Vagina (tissue), 2 donors: Measurements from ENCODE around the gene MICB. TPM values are rescaled to one million over a fixed set of nuclear protein-coding genes. Genes with fewer than 3 reads are reported as not detected.

ENCODE experiments used
- DNase-seq, 2 donors: peaks; one replicate each; pipeline ENCODE4 v3.0.0-alpha.2; 2017; ENCODE audit errors: extremely low spot score in 2 of 2
- H3K27ac ChIP-seq: fragments of 200-600 bp; sonication (generic); one replicate; pipeline ENCODE4 v1.5.1; 2019
- H3K27me3 ChIP-seq: fragments of 200-600 bp; sonication (generic); one replicate; pipeline ENCODE4 v1.5.1; 2019
- H3K36me3 ChIP-seq, 2 donors: fragments of 200-600 bp; sonication (generic); one replicate each; pipeline ENCODE4 v1.5.1; 2017 to 2019
- H3K4me1 ChIP-seq: fragments of 200-600 bp; sonication (generic); one replicate; pipeline ENCODE4 v1.5.1; 2019
- H3K4me3 ChIP-seq, 2 donors: fragments of 200-600 bp; sonication (generic); 1 replicate in 1 of 2; 2 replicates in 1 of 2; pipeline ENCODE4 v1.5.1; 2016 to 2019
- H3K9me3 ChIP-seq: fragments of 200-600 bp; sonication (generic); one replicate; pipeline ENCODE4 v1.5.1; 2019
- POLR2A ChIP-seq, 2 donors: fragments of 450-650 bp; IDR thresholded peaks; one replicate each; pipeline ENCODE4 v1.6.1; 2017; ENCODE audit warnings: antibody characterized with exemption in 2 of 2, mild to moderate bottlenecking in 2 of 2, moderate library complexity in 2 of 2
- POLR2AphosphoS5 ChIP-seq, 2 donors: sonication (generic); formaldehyde crosslinking; IDR thresholded peaks; one replicate each; pipeline ENCODE4 v1.9.0; 2017; ENCODE audit warnings: antibody characterized with exemption in 2 of 2, mild to moderate bottlenecking in 2 of 2, low read depth in 1 of 2; ENCODE audit not compliant: insufficient read depth in 1 of 2
- intact Hi-C: fragments of 100-400 bp; cut with DNase I; formaldehyde crosslinking; loops from one replicate; pipeline ENCODE4 v1.15.1; 2023
- total RNA-seq: library from RNA; depleted of rRNA; stranded (reverse); fragments of >200 nt; gene quantifications from one replicate; pipeline ENCODE4 v1.2.3, GENCODE V29; 2016
- TF ChIP-seq, protein P1 (sequence below), 3 experiments: fragments of 450-650 bp in 2 of 3; fragments of 200-600 bp in 1 of 3; sonication (generic) in 1 of 3; IDR thresholded peaks; one replicate each; pipeline ENCODE4 v1.5.1; 2017 to 2019; ENCODE audit warnings: antibody characterized with exemption in 3 of 3, mild to moderate bottlenecking in 2 of 3, moderate library complexity in 2 of 3

Gene MICB
- total RNA-seq, 1 donor from 2014 or later = 3.2 TPM

DNA sequence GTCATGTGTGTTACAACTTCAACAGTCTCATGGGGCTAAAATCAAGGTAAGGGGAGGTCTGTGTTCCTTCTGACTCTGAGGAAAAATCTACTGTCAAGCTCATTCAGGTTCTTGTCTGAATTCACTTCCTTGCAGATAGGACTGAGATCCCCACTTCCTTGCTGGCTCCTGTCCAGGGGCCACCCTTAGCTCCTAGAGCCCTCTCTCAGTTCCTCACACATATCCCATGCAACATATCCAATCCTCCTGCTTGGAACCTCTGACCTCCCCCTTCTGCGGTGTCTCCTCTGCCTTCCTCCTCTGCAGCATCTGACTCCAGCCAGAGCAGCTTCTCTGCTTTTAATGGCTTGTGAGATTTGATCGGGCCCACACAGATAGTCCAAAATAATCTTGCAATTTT, 27.1 kb upstream of the MICB start:
- peak in 1 of 2 donors; percentile 20 for DNase-seq
- H3K36me3 ChIP-seq = no peaks in the 10 kb centered on the region
- H3K4me1 ChIP-seq = peaks cover 6% of the 10 kb centered on the region
- no peak overlapping the region for H3K27ac ChIP-seq
- H3K4me3 ChIP-seq = no peak overlapping the region
- intact Hi-C loops = no loop called here
- no peaks in the 10 kb centered on the region for H3K9me3 ChIP-seq
- TF ChIP-seq POLR2A (IDR thresholded peaks at IDR 0.05) = no peak
- no peaks in the 10 kb centered on the region for H3K27me3 ChIP-seq

DNA sequence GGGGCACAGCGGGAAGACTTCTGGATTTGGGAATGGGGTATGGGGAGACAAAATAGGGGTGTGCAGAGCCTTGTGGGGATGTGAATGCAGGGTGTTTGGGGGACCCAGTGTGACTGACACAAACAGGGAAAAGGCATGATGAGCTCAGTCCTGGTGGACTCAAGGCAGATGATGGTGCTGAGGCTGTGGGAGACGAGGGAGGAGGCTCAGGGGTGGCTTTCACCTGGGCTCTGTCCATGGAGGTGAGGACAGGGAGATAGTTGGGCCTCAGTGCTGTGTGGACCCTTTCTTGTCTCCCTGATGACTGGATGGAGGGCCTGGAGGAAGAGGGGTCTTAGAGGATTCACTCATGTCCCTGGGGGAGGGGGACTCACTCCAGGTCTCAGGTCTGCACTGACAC, 26.2 kb upstream of the MICB start:
- no peak overlapping the region for H3K27ac ChIP-seq
- no peaks in the 10 kb centered on the region for H3K9me3 ChIP-seq
- peaks cover 6% of the 10 kb centered on the region for H3K4me1 ChIP-seq
- H3K27me3 ChIP-seq = no peaks in the 10 kb centered on the region
- DNase-seq = no peak
- H3K4me3 ChIP-seq = no peak overlapping the region
- H3K36me3 ChIP-seq = no peaks in the 10 kb centered on the region
- no peak for TF ChIP-seq POLR2A (IDR thresholded peaks at IDR 0.05)
- no peak for TF ChIP-seq POLR2AphosphoS5 (IDR thresholded peaks at IDR 0.05; ENCODE audit: insufficient read depth in 1 of 2, low read depth in 1 of 2)
- TF ChIP-seq, protein P1, sequence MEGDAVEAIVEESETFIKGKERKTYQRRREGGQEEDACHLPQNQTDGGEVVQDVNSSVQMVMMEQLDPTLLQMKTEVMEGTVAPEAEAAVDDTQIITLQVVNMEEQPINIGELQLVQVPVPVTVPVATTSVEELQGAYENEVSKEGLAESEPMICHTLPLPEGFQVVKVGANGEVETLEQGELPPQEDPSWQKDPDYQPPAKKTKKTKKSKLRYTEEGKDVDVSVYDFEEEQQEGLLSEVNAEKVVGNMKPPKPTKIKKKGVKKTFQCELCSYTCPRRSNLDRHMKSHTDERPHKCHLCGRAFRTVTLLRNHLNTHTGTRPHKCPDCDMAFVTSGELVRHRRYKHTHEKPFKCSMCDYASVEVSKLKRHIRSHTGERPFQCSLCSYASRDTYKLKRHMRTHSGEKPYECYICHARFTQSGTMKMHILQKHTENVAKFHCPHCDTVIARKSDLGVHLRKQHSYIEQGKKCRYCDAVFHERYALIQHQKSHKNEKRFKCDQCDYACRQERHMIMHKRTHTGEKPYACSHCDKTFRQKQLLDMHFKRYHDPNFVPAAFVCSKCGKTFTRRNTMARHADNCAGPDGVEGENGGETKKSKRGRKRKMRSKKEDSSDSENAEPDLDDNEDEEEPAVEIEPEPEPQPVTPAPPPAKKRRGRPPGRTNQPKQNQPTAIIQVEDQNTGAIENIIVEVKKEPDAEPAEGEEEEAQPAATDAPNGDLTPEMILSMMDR (IDR thresholded peaks at IDR 0.05) = no peak
- intact Hi-C loops = no loop called here

DNA sequence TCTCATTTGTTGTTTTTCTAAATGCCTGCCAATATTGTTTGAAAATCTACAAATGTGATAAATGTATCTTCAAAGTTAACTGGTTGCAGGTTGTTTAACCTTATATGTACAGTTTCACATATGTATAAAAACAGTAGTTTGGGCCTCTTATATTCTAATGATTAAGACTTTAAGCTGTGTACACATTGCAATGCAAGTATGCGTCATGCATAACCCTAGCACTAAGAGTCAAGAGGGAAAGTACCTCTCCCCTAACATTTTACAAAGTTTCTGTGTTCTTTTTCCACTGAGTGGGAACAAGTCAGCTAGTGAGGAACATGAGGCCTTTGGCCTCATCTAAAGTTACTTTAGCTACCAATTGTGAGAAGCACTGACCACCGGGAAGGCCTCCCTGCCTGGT, 25.7 kb upstream of the MICB start:
- Histone ChIP-seq H3K36me3 (no peaks in the 10 kb centered on the region), H3K4me3 (no peak overlapping the region), H3K27me3 (no peaks in the 10 kb centered on the region), H3K4me1 (peaks cover 6% of the 10 kb centered on the region), H3K27ac (no peak overlapping the region), H3K9me3 (no peaks in the 10 kb centered on the region)
- no peak for TF ChIP-seq POLR2A (IDR thresholded peaks at IDR 0.05)
- TF ChIP-seq, protein P1 (IDR thresholded peaks at IDR 0.05) = no peak
- intact Hi-C loops = no loop called here
- DNase-seq = no peak

DNA sequence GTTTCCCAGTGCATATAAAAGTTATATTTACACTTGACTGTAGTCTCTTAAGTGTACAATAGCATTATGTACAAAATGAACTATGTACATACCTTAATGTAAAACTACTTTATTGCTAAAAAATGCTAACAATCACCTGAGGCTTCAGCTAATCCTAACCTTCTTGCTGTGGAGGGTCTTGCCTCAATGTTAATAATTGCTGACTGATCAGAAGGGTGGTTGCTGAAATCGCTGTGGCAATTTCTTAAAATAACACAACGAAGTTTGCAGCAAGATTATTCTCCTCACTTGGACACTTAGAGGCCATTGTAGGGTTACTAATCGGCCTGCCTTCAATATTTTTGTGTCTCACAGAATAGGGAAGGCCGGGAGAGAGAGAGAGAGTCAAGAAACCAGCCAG, 24.7 kb upstream of the MICB start:
- intact Hi-C loops = no loop called here
- no peak overlapping the region for H3K4me3 ChIP-seq
- DNase-seq = no peak
- H3K27ac ChIP-seq = no peak overlapping the region
- H3K36me3 ChIP-seq = no peaks in the 10 kb centered on the region
- peaks cover 6% of the 10 kb centered on the region for H3K4me1 ChIP-seq
- H3K27me3 ChIP-seq = no peaks in the 10 kb centered on the region
- no peaks in the 10 kb centered on the region for H3K9me3 ChIP-seq
- TF ChIP-seq, protein P1 (IDR thresholded peaks at IDR 0.05) = no peak
- no peak for TF ChIP-seq POLR2A (IDR thresholded peaks at IDR 0.05)
- no peak for TF ChIP-seq POLR2AphosphoS5 (IDR thresholded peaks at IDR 0.05; ENCODE audit: insufficient read depth in 1 of 2, low read depth in 1 of 2)

DNA sequence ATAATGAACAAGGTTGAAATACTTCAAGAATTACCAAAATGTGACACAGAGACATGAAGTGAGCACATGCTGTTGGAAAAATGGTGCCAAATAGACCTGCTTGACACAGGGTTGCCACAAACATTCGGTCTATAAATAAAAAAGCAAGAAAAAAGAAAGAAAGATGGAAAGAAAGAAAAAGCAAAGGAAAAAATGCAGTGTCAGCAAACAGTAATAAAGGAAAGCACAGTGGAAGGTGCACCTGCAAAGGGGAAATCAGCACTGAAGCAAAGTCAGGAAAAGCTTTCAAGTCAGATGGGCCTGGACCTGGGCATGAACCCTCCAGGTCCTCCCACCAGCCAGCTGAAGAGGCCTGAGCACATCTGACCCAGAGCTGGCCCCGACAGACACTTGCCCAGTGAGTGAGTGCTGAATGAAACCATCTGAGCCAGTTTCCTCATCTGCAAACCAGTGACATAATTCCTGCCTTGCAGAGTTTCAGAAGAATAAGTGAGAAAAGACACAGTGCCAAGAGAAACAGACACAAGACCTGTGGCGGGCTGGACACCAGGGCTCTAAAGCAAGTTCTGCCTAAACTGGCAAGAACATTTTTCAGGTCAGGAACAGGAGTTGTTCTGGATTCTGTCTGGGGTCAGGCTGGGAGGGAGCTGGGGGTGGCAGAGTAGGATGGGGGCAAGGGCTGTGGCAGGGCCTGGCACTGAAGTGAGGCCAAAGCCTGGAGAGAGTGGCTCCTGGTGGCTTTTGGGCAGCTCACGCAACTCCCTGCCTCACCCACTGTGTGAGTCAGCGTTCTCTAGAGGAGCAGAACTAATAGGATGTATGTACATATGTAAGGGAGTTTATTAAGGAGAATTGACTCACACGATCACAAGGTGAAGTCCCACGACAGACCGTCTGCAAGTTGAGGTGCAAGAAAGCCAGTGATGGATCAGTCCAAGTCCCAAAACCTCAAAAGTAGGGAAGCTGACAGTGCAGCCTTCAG, 23.9 kb upstream of the MICB start:
- Histone ChIP-seq H3K4me3 (no peak overlapping the region), H3K4me1 (peaks cover 6% of the 10 kb centered on the region), H3K27ac (no peak overlapping the region), H3K9me3 (no peaks in the 10 kb centered on the region), H3K27me3 (no peaks in the 10 kb centered on the region), H3K36me3 (no peaks in the 10 kb centered on the region)
- peak in 1 of 2 donors; percentile 54 for DNase-seq
- intact Hi-C loops = no loop called here
- TF ChIP-seq POLR2AphosphoS5 (IDR thresholded peaks at IDR 0.05; ENCODE audit: insufficient read depth in 1 of 2, low read depth in 1 of 2) = no peak
- TF ChIP-seq, protein P1 (IDR thresholded peaks at IDR 0.05) = no peak
- no peak for TF ChIP-seq POLR2A (IDR thresholded peaks at IDR 0.05)
